ENCODE measurements around the gene TMCC2.

TMCC2 gene

GRCh38 chr1:205306929-205307566, 79.3 kb downstream of the TMCC2 start:
- DNase-seq = no peak

DNA sequence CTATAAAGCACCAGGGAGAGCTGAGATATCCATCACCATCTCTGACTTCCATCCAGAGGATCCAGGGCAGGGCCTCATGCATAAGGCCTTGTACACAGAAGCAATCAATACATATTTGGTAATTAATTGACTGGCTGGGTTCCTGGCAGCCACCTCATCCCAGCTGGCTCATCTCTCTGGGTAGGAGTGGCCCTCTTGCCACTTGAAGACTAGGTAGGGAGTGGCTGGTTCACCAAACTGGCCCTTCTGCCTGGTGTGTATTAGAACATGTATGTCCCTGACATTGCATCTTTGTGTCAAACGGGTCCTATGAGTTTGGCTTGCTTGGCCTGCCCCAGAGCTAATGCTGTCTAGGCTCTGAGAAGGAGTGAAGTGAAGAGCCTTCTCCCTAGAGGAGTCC, 82.0 kb downstream of the TMCC2 start:
- no peak for DNase-seq

GRCh38 chr1:205310976-205311704, 83.4 kb downstream of the TMCC2 start:
- no peak for DNase-seq

DNA sequence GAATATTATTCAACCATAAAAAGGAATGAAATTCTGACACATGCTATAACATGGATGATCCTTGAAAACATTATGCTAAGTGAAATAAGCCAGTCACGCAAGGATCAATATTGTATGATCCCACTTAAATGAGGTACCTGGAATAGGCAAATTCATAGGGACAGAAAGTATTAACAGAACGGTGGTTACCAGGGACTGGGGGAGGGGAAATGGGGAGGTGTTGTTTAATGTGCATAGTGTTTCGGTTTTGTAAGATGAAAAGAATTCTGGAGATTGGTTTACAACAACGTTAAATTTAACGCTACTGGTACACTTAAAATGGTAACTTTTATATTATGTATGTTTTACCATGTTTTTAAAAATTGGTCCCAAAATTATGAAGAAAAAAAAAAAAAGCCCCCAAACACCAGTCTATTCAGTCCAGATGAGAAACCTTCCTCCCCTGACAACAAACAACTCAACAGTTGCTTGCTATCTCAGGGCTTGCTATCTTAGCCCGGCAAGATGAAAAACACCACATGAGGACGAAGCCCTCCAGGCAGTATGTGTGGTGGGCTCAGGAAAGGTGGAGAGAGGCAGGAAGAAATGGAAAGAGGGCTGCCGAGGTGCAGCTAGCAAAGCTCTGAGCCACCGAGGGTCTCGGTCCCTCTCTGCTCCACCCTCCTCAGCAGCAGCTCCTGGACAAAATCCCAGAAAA, 85.3 kb downstream of the TMCC2 start:
- no peak for DNase-seq

GRCh38 chr1:205313563-205314308, 86.0 kb downstream of the TMCC2 start:
- peak in 2 of 4 experiments; percentile 21 to 43 for DNase-seq

DNA sequence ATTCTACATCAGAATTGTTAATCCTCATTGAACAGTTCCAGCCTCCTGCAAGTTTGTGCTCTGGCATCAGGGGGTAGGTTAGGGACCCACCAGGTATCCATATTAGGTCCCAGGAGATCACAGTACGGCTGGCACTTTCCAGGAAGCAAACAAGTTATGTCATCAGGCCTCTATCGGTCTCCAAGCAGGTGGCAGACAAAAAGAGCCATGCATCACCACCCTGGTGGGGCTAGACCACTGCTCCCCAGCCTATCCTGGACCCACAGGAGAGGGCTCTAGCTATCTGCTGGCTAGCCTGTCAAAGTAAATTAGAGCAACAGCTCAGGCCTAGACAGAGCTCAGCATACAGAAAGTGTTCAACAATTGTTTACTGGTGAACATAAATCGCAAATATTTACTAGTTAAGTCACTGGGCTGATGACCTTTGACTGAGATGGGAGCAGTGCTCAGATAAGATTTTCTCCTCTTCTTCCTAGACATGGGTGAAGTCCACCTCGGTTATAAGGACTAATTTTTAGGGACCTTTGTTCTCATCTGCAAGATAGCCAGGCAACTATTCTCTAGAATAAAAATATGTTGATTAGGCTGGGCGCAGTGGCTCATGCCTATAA, 87.4 kb downstream of the TMCC2 start:
- no peak for DNase-seq

- DNase-seq = no peak
These were observed 88.4 kb downstream of the TMCC2 start for GRCh38 chr1:205316161-205316566.

- no peak for DNase-seq
These were observed 89.7 kb downstream of the TMCC2 start for GRCh38 chr1:205317311-205317917.

GRCh38 chr1:205318231-205318991, 90.7 kb downstream of the TMCC2 start:
- DNase-seq = no peak

DNA sequence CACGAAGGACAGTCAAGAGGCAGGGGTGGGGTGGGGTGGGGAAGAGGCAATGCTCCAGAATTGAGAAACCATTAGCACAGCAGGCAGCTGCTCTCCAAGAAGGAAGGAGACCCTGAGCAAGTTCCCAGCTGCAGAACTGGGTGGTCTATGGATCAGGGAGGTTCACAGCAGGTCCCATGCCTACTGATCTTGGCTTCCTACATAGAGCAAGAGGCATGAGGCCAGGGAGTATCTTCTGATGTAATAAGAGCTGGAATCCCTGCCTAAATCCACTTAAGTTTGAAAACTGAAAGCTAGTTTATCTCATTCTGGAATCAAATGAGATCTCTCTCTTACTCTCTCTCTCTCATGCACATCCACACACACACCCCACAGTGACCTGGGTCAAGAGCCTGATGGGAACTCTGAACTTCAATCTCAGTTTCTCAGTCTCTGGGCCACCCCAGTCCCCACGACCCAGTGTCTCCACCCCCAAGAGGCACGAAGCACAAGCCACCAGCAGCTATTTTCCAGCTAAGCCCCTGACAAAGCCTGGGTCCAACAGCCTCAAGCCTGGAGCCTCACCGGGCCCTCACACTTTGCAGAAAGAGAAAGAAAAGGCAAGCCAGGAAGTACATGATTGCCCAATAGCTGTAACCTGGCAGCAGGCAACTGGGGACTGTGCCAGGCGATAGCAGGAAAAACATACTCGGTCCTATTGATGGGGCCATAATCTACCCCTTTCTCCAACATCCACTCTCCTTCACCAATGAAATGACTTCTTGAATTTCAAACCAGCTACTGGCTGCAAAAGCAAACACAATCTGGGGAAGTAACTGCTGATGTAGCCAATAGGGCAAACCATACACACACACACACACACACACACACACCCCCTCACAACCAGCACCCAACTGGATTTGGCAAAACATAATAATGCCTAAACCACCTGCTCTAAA, 91.6 kb downstream of the TMCC2 start:
- DNase-seq = peak in 1 of 4 experiments; percentile 18

DNA sequence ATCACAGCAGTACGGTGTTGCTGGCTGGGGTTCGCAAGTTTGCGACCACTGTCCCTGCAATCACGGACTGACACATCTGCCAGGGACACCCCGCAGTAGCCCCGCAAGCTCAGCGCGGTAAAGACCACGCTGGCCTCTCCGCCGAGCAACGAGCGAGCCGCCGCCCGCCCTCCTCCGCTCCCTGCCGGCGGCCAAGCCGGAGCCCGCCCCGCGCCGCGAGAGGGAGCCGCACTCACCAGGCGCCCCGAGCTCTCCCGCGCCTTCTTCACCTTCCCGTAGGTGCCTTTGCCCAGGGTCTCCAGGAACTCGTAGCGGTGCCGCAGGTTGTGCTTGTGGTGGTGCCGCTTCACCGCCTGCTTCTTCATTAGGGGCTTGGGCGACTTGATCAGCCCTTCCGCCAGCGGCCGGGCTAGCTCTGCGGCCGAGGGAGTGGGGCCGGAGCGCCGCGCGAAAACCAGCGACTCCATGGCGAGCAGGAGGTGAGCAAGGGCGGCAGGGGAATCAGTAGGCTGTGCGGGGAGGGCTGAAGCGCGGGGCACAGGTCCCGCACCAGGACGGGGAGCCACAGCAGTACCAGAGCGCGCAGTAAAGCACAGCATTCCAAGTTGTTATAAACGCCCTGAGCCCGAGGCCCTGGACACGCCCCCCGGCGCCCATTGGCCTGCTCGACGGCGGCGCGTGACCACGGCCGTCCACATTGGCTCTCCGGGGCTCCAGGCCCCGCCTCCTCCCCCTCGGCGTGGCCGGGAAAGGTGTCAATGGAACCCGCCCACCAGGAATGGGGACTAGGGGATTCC, 93.6 kb downstream of the TMCC2 start, which contains the start of gene NUAK2:
Gene NUAK2 (minus strand): TSS at position 584 of the 797 bp plus-strand sequence. CDS start 117 bp downstream, at position 467.
- peak; percentile 44 to 84 (median 62) for DNase-seq

- DNase-seq = no peak
These were observed 94.2 kb downstream of the TMCC2 start for GRCh38 chr1:205321959-205322283.
